Body of pancreas (tissue), 4 donors: ENCODE data around the gene COG6. TPM values are rescaled to one million over a fixed set of nuclear protein-coding genes. Genes with fewer than 3 reads are reported as not detected.

ENCODE experiments used
- ATAC-seq: fragments of 150-250 bp; one replicate; pipeline ENCODE4 v1.9.1; 2016
- DNase-seq, 4 donors: peaks; one replicate each; pipeline ENCODE4 v3.0.0-alpha.2; 2019
- H3K27ac ChIP-seq, 4 donors: fragments of 200-600 bp; sonication (generic); 1 replicate in 3 of 4; 2 replicates in 1 of 4; pipeline versions ENCODE4 v1.5.1 to v1.6.1; 2016 to 2019; ENCODE audit warnings: mild to moderate bottlenecking in 1 of 4, mixed read lengths in 1 of 4, moderate library complexity in 1 of 4
- H3K27me3 ChIP-seq, 2 donors: fragments of 200-600 bp; sonication (generic); one replicate each; pipeline ENCODE4 v1.6.0; 2016; ENCODE audit warnings: mild to moderate bottlenecking in 1 of 2
- H3K36me3 ChIP-seq, 2 donors: fragments of 200-600 bp; sonication (generic); replicated peaks in 1 of 2; 2 replicates each; pipeline ENCODE4 v1.5.1; 2016; ENCODE audit warnings: low read depth in 2 of 2; ENCODE audit not compliant: insufficient read depth in 1 of 2
- H3K4me1 ChIP-seq: fragments of 200-600 bp; sonication (generic); one replicate; pipeline ENCODE4 v1.6.0; 2016
- H3K4me3 ChIP-seq, 2 donors: fragments of 200-600 bp; sonication (generic); 1 replicate in 1 of 2; 2 replicates in 1 of 2; pipeline ENCODE4 v1.5.1; 2016 to 2019
- H3K9me3 ChIP-seq, 3 donors: fragments of 200-600 bp; sonication (generic); 1 replicate in 2 of 3; 2 replicates in 1 of 3; pipeline ENCODE4 v1.5.1; 2016
- CTCF ChIP-seq, 7 experiments: fragments of 450-650 bp in 4 of 7; fragments of 200-600 bp in 3 of 7; sonication (generic) in 3 of 7; IDR thresholded peaks; one replicate each; pipeline ENCODE4 v1.5.1; 2016 to 2019; ENCODE audit warnings: antibody characterized with exemption in 7 of 7
- POLR2A ChIP-seq, 3 donors: fragments of 450-650 bp; IDR thresholded peaks; one replicate each; pipeline ENCODE4 v1.6.1; 2016; ENCODE audit warnings: antibody characterized with exemption in 3 of 3, mild to moderate bottlenecking in 2 of 3
- WGBS, 2 donors: methylation state at CpG; one replicate each; pipeline ENCODE4 v1.1.5; 2017; 5-methylcytosine and 5-hydroxymethylcytosine counted together
- intact Hi-C: fragments of 100-400 bp; cut with DNase I; formaldehyde crosslinking; loops from one replicate; pipeline ENCODE4 v1.15.1; 2023
- total RNA-seq, 2 donors: library from RNA; depleted of rRNA; stranded (reverse); fragments of >200 nt; gene quantifications; one replicate each; pipeline ENCODE4 v1.1.0, GENCODE V29; 2016

Gene COG6
- 10 to 100 TPM; 13.5 to 17.9 TPM for total RNA-seq

DNA sequence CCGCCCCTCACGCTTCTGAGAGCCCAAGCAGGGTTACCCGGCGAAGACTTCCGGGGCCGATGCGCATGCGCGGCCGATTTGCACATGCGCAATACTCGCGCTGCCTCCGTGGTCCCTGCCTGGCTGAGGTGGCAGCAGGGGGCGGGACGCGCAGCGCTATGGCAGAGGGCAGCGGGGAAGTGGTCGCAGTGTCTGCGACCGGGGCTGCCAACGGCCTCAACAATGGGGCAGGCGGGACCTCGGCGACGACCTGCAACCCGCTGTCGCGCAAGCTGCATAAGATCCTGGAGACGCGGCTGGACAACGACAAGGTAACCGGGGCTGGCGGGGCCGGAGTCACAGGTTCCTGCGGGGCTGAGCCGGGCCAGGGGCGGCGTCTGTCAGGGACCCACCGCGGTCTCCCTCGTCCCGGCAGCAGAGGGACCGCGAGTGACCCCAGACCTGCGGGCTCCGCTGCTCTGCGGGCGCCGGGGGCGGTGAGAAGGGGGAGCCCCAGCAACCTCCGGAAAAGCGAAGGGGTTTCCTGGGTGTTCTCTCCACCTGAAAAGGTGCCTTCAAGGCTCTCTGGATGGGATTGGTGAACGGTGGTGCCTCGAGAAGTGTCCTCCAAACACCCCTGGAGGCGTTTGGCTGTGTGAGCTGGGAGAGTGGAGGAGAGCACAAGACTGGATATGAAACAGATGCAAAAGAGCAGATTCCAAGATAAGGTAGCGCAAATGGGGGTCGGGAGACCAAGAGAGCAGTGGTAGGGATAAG lies at the start of gene COG6:
COG6 (plus strand) TSS at position 94 of the 756 bp plus-strand sequence; CDS start at position 159, 65 bp downstream.
- Histone ChIP-seq H3K9me3 (no peaks in the 10 kb centered on the region), H3K4me1 (peaks cover 13% of the 10 kb centered on the region), H3K27me3 (no peaks in the 10 kb centered on the region), H3K36me3 (no peaks in the 10 kb centered on the region), H3K27ac (peak within 1 kb of the TSS; percentile 68 to 87 (median 76)), H3K4me3 (peak within 1 kb of the TSS; percentile 38 to 100)
- TF ChIP-seq CTCF (IDR thresholded peaks at IDR 0.05) (peak in 3 of 7 experiments; percentile 23 to 35 (median 26)), POLR2A (IDR thresholded peaks at IDR 0.05) (peak; percentile 63 to 74 (median 74))
- DNase-seq (peak; percentile 89 to 93 (median 90)), ATAC-seq (peak; percentile 94)
- intact Hi-C loops, result no loop called here
- WGBS, 2 donors, result 0% methylated on average over 23 to 59 of the region's 59 CpGs

- H3K27ac ChIP-seq, result no peak overlapping the region
- DNase-seq (no peak), ATAC-seq (no peak)
- TF ChIP-seq POLR2A (IDR thresholded peaks at IDR 0.05) (no peak), CTCF (IDR thresholded peaks at IDR 0.05) (no peak)
- 67 to 81% methylated on average over 3 of the region's 3 CpGs for WGBS, 2 donors
- intact Hi-C loops, result loop anchor here (10.0 kb wide), 1 partner anchor 331 kb away; no protein-coding TSS in a partner anchor
- no peak overlapping the region for H3K4me3 ChIP-seq
- no peaks in the 10 kb centered on the region for H3K9me3 ChIP-seq
- peaks cover 11% of the 10 kb centered on the region for H3K4me1 ChIP-seq
- no peaks in the 10 kb centered on the region for H3K36me3 ChIP-seq
- peaks cover 0 to 5% of the 10 kb centered on the region in 2 donors for H3K27me3 ChIP-seq
These were observed 49.7 kb upstream of the COG6 start for GRCh38 chr13:39605677-39606320.

DNA sequence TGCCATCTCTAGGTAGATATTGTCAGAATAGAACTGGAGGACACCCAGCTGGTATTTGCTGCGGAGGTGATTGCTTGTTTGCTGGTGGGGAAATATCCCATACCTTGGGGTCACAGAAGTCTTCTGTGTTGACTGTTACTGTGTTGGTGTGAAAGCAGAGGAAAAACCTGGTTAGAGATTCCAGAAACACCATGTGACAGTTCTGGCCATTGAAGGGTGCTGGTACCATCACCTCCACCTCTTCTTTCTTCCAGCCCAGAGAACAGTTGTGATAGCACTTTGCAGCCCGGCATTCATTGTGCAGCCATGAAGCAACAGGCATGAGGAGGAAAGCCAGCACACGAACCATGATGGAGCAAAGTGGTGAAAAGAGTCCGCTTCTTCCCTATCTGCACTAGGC lies 47.6 kb upstream of the COG6 start:
- Histone ChIP-seq H3K36me3 (no peaks in the 10 kb centered on the region), H3K9me3 (no peaks in the 10 kb centered on the region), H3K27me3 (no peaks in the 10 kb centered on the region), H3K27ac (no peak overlapping the region), H3K4me3 (no peak overlapping the region), H3K4me1 (peaks cover 3% of the 10 kb centered on the region)
- intact Hi-C loops, result loop anchor here (10.0 kb wide), 1 partner anchor 333 kb away; no protein-coding TSS in a partner anchor
- no peak for DNase-seq
- no peak for ATAC-seq
- TF ChIP-seq CTCF (IDR thresholded peaks at IDR 0.05) (no peak), POLR2A (IDR thresholded peaks at IDR 0.05) (no peak)
- 56 to 76% methylated on average over 4 of the region's 4 CpGs for WGBS, 2 donors

- H3K27ac ChIP-seq, result no peak overlapping the region
- H3K9me3 ChIP-seq, result no peaks in the 10 kb centered on the region
- TF ChIP-seq CTCF (IDR thresholded peaks at IDR 0.05) (peak; percentile 76 to 82 (median 79)), POLR2A (IDR thresholded peaks at IDR 0.05) (no peak)
- 40 to 47% methylated on average over 5 of the region's 5 CpGs for WGBS, 2 donors
- H3K4me1 ChIP-seq, result no peaks in the 10 kb centered on the region
- no peak overlapping the region for H3K4me3 ChIP-seq
- ATAC-seq (peak; percentile 62), DNase-seq (peak; percentile 76 to 83 (median 80))
- no peaks in the 10 kb centered on the region for H3K36me3 ChIP-seq
- intact Hi-C loops, result loop anchor here (5.0 kb wide), 1 partner anchor 465 kb away; no protein-coding TSS in a partner anchor
- H3K27me3 ChIP-seq, result no peaks in the 10 kb centered on the region
These were observed 43.3 kb upstream of the COG6 start for GRCh38 chr13:39612023-39612637.
